Measurements from ENCODE around the gene GPR89A.

Gene GPR89A

GRCh38 chr1:145719230-145720079 lies 111.7 kb downstream of the GPR89A start, which contains the start of gene CD160:
Gene CD160, plus strand, starts transcription at chr1:145719499. Its CDS starts 8,829 bp downstream, at chr1:145728328.
- no peak for DNase-seq

Measured in NCI-H187 treated with DMSO at 0.1 percent for 48 hours (cell line).